Body of pancreas (tissue), 4 donors: ENCODE results near the gene MYBL2. TPM values are rescaled to one million over a fixed set of nuclear protein-coding genes. Genes with fewer than 3 reads are reported as not detected.

Source experiments
- ATAC-seq: fragments of 150-250 bp; one replicate; pipeline ENCODE4 v1.9.1; 2016
- DNase-seq, 4 donors: peaks; one replicate each; pipeline ENCODE4 v3.0.0-alpha.2; 2019
- H3K27ac ChIP-seq, 4 donors: fragments of 200-600 bp; sonication (generic); 1 replicate in 3 of 4; 2 replicates in 1 of 4; pipeline versions ENCODE4 v1.5.1 to v1.6.1; 2016 to 2019; ENCODE audit warnings: mild to moderate bottlenecking in 1 of 4, mixed read lengths in 1 of 4, moderate library complexity in 1 of 4
- H3K27me3 ChIP-seq, 2 donors: fragments of 200-600 bp; sonication (generic); one replicate each; pipeline ENCODE4 v1.6.0; 2016; ENCODE audit warnings: mild to moderate bottlenecking in 1 of 2
- H3K36me3 ChIP-seq, 2 donors: fragments of 200-600 bp; sonication (generic); replicated peaks in 1 of 2; 2 replicates each; pipeline ENCODE4 v1.5.1; 2016; ENCODE audit warnings: low read depth in 2 of 2; ENCODE audit not compliant: insufficient read depth in 1 of 2
- H3K4me1 ChIP-seq: fragments of 200-600 bp; sonication (generic); one replicate; pipeline ENCODE4 v1.6.0; 2016
- H3K4me3 ChIP-seq, 2 donors: fragments of 200-600 bp; sonication (generic); 1 replicate in 1 of 2; 2 replicates in 1 of 2; pipeline ENCODE4 v1.5.1; 2016 to 2019
- H3K9me3 ChIP-seq, 3 donors: fragments of 200-600 bp; sonication (generic); 1 replicate in 2 of 3; 2 replicates in 1 of 3; pipeline ENCODE4 v1.5.1; 2016
- POLR2A ChIP-seq, 3 donors: fragments of 450-650 bp; IDR thresholded peaks; one replicate each; pipeline ENCODE4 v1.6.1; 2016; ENCODE audit warnings: antibody characterized with exemption in 3 of 3, mild to moderate bottlenecking in 2 of 3
- WGBS, 2 donors: methylation state at CpG; one replicate each; pipeline ENCODE4 v1.1.5; 2017; 5-methylcytosine and 5-hydroxymethylcytosine counted together
- intact Hi-C: fragments of 100-400 bp; cut with DNase I; formaldehyde crosslinking; loops from one replicate; pipeline ENCODE4 v1.15.1; 2023
- total RNA-seq, 2 donors: library from RNA; depleted of rRNA; stranded (reverse); fragments of >200 nt; gene quantifications; one replicate each; pipeline ENCODE4 v1.1.0, GENCODE V29; 2016
- TF ChIP-seq, protein P1 (sequence below), 7 experiments: fragments of 450-650 bp in 4 of 7; fragments of 200-600 bp in 3 of 7; sonication (generic) in 3 of 7; IDR thresholded peaks; one replicate each; pipeline ENCODE4 v1.5.1; 2016 to 2019; ENCODE audit warnings: antibody characterized with exemption in 7 of 7

The MYBL2 gene
- total RNA-seq, 2 donors from 2014 or later, result 3.0 to 3.6 TPM

DNA sequence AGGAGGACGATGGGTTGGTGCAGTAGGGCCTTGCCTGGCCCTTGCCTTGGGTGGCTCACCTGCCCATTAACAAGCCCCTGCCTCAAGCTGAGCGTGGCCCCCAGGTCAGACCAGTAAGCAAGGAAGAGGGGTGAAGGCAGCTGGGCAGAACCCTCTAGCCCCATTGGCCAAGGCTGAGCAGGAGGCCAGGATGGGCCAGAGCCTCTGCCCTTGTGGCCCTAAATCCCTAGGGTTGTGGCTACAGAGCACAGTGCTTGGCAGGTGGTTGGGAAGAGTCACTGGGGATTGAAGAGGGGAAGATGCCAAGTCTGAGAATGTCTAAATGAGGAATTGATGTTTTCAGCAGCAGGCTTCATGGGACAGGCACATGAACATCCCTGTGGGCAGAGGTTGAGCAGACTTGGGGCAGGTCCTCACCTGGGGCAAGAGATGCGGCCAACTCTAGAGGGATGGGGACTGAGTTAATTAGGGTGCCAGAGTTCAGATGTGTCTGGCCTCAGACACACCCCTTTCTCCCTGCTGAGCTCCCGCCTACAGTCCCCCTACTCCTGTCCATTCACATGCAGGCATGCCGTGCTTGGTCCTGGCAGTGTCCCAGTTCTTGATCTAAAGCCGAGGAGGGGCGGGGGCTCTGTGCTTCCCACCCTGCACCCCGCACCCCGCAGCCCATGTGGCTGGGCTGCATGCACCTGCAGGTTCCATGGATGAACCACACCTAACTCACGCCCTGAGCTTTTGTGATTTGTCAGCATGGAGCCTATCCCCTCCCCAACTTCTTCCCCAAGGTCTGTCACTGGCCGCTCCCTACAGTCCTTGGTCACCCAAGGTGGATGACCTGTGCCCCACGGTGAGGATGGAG lies 50.1 kb downstream of the MYBL2 start:
- Histone ChIP-seq H3K27me3 (no peaks in the 10 kb centered on the region), H3K4me3 (no peak overlapping the region), H3K36me3 (peaks cover 0 to 4% of the 10 kb centered on the region in 2 donors), H3K9me3 (no peaks in the 10 kb centered on the region), H3K27ac (no peak overlapping the region), H3K4me1 (no peaks in the 10 kb centered on the region)
- intact Hi-C loops, result no loop called here
- ATAC-seq (no peak), DNase-seq (no peak)
- 94 to 98% methylated on average over 5 to 12 of the region's 12 CpGs for WGBS, 2 donors
- TF ChIP-seq POLR2A (IDR thresholded peaks at IDR 0.05), result no peak
- TF ChIP-seq, protein P1, sequence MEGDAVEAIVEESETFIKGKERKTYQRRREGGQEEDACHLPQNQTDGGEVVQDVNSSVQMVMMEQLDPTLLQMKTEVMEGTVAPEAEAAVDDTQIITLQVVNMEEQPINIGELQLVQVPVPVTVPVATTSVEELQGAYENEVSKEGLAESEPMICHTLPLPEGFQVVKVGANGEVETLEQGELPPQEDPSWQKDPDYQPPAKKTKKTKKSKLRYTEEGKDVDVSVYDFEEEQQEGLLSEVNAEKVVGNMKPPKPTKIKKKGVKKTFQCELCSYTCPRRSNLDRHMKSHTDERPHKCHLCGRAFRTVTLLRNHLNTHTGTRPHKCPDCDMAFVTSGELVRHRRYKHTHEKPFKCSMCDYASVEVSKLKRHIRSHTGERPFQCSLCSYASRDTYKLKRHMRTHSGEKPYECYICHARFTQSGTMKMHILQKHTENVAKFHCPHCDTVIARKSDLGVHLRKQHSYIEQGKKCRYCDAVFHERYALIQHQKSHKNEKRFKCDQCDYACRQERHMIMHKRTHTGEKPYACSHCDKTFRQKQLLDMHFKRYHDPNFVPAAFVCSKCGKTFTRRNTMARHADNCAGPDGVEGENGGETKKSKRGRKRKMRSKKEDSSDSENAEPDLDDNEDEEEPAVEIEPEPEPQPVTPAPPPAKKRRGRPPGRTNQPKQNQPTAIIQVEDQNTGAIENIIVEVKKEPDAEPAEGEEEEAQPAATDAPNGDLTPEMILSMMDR (IDR thresholded peaks at IDR 0.05), result no peak

DNA sequence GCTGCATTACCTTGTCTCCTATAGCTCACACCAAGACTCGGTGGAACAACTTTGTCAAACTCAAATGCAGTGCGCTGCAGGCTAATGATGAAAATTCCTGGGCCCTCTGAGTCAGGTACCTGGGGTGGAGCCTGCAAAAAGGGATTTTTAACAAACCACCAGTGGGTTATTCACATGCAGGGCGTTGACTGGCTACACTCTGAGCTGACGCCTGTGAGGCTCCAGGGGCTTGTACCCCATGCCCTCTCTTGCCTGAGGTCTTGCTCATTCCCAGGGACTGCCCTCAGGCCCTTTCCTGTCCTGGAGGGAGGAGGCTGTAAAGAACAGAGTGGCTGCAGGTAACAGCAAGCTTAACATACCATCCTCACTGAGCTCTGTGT lies 50.7 kb downstream of the MYBL2 start:
- no peaks in the 10 kb centered on the region for H3K9me3 ChIP-seq
- H3K4me3 ChIP-seq, result no peak overlapping the region
- no peak overlapping the region for H3K27ac ChIP-seq
- no peaks in the 10 kb centered on the region for H3K27me3 ChIP-seq
- peaks cover 0 to 4% of the 10 kb centered on the region in 2 donors for H3K36me3 ChIP-seq
- H3K4me1 ChIP-seq, result no peaks in the 10 kb centered on the region
- 67 to 87% methylated on average over 1 to 4 of the region's 4 CpGs for WGBS, 2 donors
- DNase-seq (no peak), ATAC-seq (no peak)
- intact Hi-C loops, result no loop called here
- no peak for TF ChIP-seq POLR2A (IDR thresholded peaks at IDR 0.05)
- TF ChIP-seq, protein P1 (IDR thresholded peaks at IDR 0.05), result no peak

GRCh38 chr20:43720007-43720406 lies 53.1 kb downstream of the MYBL2 start:
- intact Hi-C loops, result no loop called here
- no peaks in the 10 kb centered on the region for H3K9me3 ChIP-seq
- peaks cover 0 to 4% of the 10 kb centered on the region in 2 donors for H3K36me3 ChIP-seq
- no peaks in the 10 kb centered on the region for H3K27me3 ChIP-seq
- ATAC-seq, result no peak
- DNase-seq, result no peak
- H3K4me1 ChIP-seq, result no peaks in the 10 kb centered on the region
- WGBS, 2 donors, result 70 to 88% methylated on average over 1 of the region's 1 CpG
- TF ChIP-seq, protein P1 (IDR thresholded peaks at IDR 0.05), result no peak
- TF ChIP-seq POLR2A (IDR thresholded peaks at IDR 0.05), result no peak
- no peak overlapping the region for H3K4me3 ChIP-seq
- no peak overlapping the region for H3K27ac ChIP-seq

DNA sequence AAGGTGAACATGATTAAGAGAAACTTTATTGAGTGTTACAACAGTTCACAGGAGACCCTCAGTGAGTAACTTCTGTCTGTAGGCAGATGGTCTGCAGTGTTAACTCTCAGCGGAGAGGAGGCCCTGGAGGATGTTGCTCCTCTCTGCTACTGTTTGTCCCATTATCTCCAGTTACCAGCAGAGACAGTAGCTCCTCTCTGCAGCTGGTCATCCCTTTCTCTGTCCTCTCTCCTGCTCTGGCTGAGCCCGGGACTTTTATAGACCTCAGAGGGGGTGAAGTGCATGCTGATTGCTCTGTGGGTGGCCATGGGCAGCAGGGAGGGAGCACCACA lies 54.1 kb downstream of the MYBL2 start:
- no peak overlapping the region for H3K27ac ChIP-seq
- DNase-seq (no peak), ATAC-seq (no peak)
- no peaks in the 10 kb centered on the region for H3K9me3 ChIP-seq
- H3K4me1 ChIP-seq, result no peaks in the 10 kb centered on the region
- TF ChIP-seq, protein P1 (IDR thresholded peaks at IDR 0.05), result no peak
- TF ChIP-seq POLR2A (IDR thresholded peaks at IDR 0.05), result no peak
- WGBS, 2 donors, result 0 to 3% methylated on average over 1 to 2 of the region's 2 CpGs
- intact Hi-C loops, result no loop called here
- no peaks in the 10 kb centered on the region for H3K27me3 ChIP-seq
- no peak overlapping the region for H3K4me3 ChIP-seq
- no peaks in the 10 kb centered on the region for H3K36me3 ChIP-seq
